SH-SY5Y (cell line): ENCODE results near the gene PTAFR.

ENCODE experiments used
- GATA2 ChIP-seq: IDR thresholded peaks from 2 replicates; pipeline ENCODE4 v1.6.1; 2011; ENCODE audit warnings: mild to moderate bottlenecking, low read depth, low read length
- GATA3 ChIP-seq: IDR thresholded peaks from 2 replicates; pipeline ENCODE4 v1.6.1; 2011; ENCODE audit warnings: low read depth, mild to moderate bottlenecking, low read length, moderate library complexity

- TF ChIP-seq GATA2 (no peak), GATA3 (no peak)
These were observed 34.8 kb downstream of the PTAFR start for GRCh38 chr1:28141685-28142084.
